KOPT-K1 (cell line): ENCODE measurements around the gene CATSPER2.
"Not testable (repeated sequence)": the region's sequence is repeated elsewhere in the genome, so short reads cannot be mapped to it uniquely, and the experiment has no call there.

Source experiments
- H3K27ac ChIP-seq: fragments of 200-600 bp; sonication (generic); 2 replicates; pipeline ENCODE4 v1.5.1; 2016; ENCODE audit warnings: antibody characterized with exemption, mild to moderate bottlenecking, low read depth, low read length; ENCODE audit not compliant: poor library complexity, severe bottlenecking
- H3K36me3 ChIP-seq: fragments of 200-600 bp; sonication (generic); 2 replicates; pipeline ENCODE4 v1.5.1; 2017; ENCODE audit warnings: antibody characterized with exemption, mild to moderate bottlenecking, low read length, moderate library complexity; ENCODE audit not compliant: insufficient read depth
- H3K9me3 ChIP-seq: fragments of 200-600 bp; sonication (generic); 2 replicates; pipeline ENCODE4 v1.5.1; 2017; ENCODE audit warnings: antibody characterized with exemption, low read length, mild to moderate bottlenecking; ENCODE audit not compliant: insufficient read depth, poor library complexity, severe bottlenecking

CATSPER2 gene

GRCh38 chr15:43618700-43619099 is 29.9 kb downstream of the CATSPER2 start, which contains the start of gene STRC:
STRC (minus strand) TSS chr15:43618800; CDS start chr15:43618722, 78 bp downstream.
- H3K9me3 ChIP-seq, H3K36me3 ChIP-seq, H3K27ac ChIP-seq: not testable (repeated sequence)

- not testable (repeated sequence) for H3K9me3 ChIP-seq, H3K36me3 ChIP-seq, H3K27ac ChIP-seq
Measured at GRCh38 chr15:43617750-43618149, 30.9 kb downstream of the CATSPER2 start.

- H3K9me3 ChIP-seq, H3K27ac ChIP-seq, H3K36me3 ChIP-seq: not testable (repeated sequence)
Measured at GRCh38 chr15:43602233-43602632, 46.4 kb downstream of the CATSPER2 start.

- not testable (repeated sequence) for H3K36me3 ChIP-seq, H3K9me3 ChIP-seq, H3K27ac ChIP-seq
Measured at GRCh38 chr15:43600200-43600599, 48.4 kb downstream of the CATSPER2 start.

- H3K27ac ChIP-seq, H3K9me3 ChIP-seq, H3K36me3 ChIP-seq: not testable (repeated sequence)
Measured at GRCh38 chr15:43599131-43599530, 49.5 kb downstream of the CATSPER2 start.

- not testable (repeated sequence) for H3K9me3 ChIP-seq, H3K27ac ChIP-seq, H3K36me3 ChIP-seq
Measured at GRCh38 chr15:43593328-43594190, 55.1 kb downstream of the CATSPER2 start, which contains the start of gene CKMT1B. CKMT1B (plus strand) TSS chr15:43594027; CDS start chr15:43594219, 192 bp downstream.

- H3K27ac ChIP-seq, H3K36me3 ChIP-seq, H3K9me3 ChIP-seq: not testable (repeated sequence)
Measured at GRCh38 chr15:43592841-43593240, 55.8 kb downstream of the CATSPER2 start.

- not testable (repeated sequence) for H3K9me3 ChIP-seq, H3K27ac ChIP-seq
Measured at GRCh38 chr15:43589778-43590466, 58.7 kb downstream of the CATSPER2 start, which contains the start of gene PPIP5K1. PPIP5K1 (minus strand) TSS chr15:43590208; CDS start chr15:43584504, 5,704 bp downstream.

More at GRCh38 chr15:43589778-43590466, 58.7 kb downstream of the CATSPER2 start, which contains the start of gene PPIP5K1:
- not testable (repeated sequence) for H3K36me3 ChIP-seq
